ENCODE results near the gene E2F6.

DNA sequence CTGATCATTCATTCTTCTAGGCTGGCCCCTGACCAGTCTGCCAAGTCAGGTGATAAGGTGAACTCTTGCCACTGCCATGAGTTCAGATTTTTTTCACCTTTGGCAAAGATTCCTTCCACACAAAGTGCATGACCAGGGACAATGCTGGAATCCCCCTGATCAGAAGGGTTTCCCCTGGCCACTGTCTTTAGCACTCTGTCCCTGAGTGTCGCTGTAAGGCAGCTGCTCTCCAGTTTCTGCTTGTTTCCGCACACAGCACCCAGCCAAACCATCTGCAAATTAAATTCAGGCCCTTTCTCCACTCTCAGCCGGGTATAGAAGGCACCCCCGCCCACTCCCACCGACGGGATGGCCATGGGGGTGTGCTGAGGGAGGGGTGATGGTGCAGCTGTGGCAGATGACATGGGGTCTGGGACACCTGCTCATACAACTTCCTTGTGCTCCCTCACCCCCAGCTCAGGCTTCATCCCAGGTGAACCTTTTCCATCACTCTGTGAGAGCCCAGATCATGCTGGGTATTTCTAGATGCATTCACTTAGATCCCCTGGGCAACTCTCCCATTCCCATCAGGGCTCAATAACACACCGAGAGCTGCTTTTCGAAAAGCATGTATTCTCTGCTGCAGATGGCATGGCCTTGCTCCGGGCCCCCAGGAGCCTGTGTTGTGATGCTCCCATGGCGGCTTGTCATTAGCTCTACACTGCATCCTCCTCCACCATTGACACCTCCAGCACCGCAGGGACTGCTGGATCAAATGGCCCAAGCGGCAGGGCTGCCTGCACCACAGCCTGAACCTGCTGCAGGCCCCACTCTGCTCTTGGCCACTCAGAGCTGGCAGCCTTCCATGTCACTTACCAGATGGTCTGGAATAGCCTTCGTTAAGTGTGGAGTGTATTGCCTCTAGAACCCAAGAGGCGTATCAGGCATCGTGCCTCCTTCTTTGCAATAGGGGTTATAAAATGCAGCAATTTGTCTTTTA, 69.2 kb downstream of the E2F6 start:
- TF ChIP-seq, protein P1, sequence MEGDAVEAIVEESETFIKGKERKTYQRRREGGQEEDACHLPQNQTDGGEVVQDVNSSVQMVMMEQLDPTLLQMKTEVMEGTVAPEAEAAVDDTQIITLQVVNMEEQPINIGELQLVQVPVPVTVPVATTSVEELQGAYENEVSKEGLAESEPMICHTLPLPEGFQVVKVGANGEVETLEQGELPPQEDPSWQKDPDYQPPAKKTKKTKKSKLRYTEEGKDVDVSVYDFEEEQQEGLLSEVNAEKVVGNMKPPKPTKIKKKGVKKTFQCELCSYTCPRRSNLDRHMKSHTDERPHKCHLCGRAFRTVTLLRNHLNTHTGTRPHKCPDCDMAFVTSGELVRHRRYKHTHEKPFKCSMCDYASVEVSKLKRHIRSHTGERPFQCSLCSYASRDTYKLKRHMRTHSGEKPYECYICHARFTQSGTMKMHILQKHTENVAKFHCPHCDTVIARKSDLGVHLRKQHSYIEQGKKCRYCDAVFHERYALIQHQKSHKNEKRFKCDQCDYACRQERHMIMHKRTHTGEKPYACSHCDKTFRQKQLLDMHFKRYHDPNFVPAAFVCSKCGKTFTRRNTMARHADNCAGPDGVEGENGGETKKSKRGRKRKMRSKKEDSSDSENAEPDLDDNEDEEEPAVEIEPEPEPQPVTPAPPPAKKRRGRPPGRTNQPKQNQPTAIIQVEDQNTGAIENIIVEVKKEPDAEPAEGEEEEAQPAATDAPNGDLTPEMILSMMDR (conservative IDR thresholded peaks at IDR 0.05; ENCODE audit: low read length) = no peak
- TF ChIP-seq EZH2phosphoT487 (IDR thresholded peaks at IDR 0.05; ENCODE audit: borderline replicate concordance) = no peak

All from Loucy (cell line).